Measurements from ENCODE around the gene SYNE1. TPM values are rescaled to one million over a fixed set of nuclear protein-coding genes. Genes with fewer than 3 reads are reported as not detected.
"Not testable (repeated sequence)": the region's sequence is repeated elsewhere in the genome, so short reads cannot be mapped to it uniquely, and the experiment has no call there.

Gene SYNE1
- polyA plus RNA-seq, 1 experiment: 35.7 TPM

DNA sequence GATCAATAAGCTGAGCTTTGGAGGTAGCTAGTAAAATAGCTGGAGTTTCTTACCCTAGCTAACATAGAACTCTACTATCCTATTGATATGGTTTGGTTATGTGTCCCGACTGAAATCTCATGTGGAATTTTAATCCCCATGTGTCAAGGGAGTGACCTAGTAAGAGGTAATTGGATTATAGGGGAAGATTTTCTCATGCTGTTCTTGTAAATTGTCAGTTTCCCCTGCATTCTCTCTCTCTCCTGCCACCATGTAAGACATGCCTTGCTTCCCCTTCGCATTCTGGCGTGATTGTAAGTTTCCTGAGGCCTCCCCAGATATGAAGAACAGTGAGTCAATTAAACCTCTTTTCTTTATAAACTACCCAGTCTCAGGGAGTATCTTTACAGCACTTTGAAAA, 24.6 kb upstream of the SYNE1 start:
- CTCF ChIA-PET: no interaction called here
- Histone ChIP-seq H3K27ac (ENCODE audit: low read depth, low read length) (no peak overlapping the region), H3K27me3 (ENCODE audit: control insufficient read depth, insufficient read depth, low read length) (no peaks in the 10 kb centered on the region), H3K4me3 (ENCODE audit: low read depth, low read length) (no peak overlapping the region), H3K9me3 (ENCODE audit: control insufficient read depth, insufficient read depth, low read length) (no peaks in the 10 kb centered on the region)
- POLR2A ChIA-PET: no interaction called here
- no peak for DNase-seq (ENCODE audit: low read depth, low spot score)
- TF ChIP-seq CTCF (IDR thresholded peaks at IDR 0.05; ENCODE audit: low read depth, low read length): no peak

GRCh38 chr6:152651986-152652385, 14.8 kb upstream of the SYNE1 start:
- DNase-seq (ENCODE audit: low read depth, low spot score): no peak
- TF ChIP-seq CTCF (IDR thresholded peaks at IDR 0.05; ENCODE audit: low read depth, low read length): no peak
- no peaks in the 10 kb centered on the region for H3K9me3 ChIP-seq (ENCODE audit: control insufficient read depth, insufficient read depth, low read length)
- H3K27ac ChIP-seq (ENCODE audit: low read depth, low read length): no peak overlapping the region
- ChIA-PET CTCF (interaction anchor here (1.4 kb wide), 1 partner anchor 9 kb away, joined by 3 read pairs; no protein-coding TSS in a partner anchor), POLR2A (no interaction called here)
- H3K27me3 ChIP-seq (ENCODE audit: control insufficient read depth, insufficient read depth, low read length): no peaks in the 10 kb centered on the region
- no peak overlapping the region for H3K4me3 ChIP-seq (ENCODE audit: low read depth, low read length)

DNA sequence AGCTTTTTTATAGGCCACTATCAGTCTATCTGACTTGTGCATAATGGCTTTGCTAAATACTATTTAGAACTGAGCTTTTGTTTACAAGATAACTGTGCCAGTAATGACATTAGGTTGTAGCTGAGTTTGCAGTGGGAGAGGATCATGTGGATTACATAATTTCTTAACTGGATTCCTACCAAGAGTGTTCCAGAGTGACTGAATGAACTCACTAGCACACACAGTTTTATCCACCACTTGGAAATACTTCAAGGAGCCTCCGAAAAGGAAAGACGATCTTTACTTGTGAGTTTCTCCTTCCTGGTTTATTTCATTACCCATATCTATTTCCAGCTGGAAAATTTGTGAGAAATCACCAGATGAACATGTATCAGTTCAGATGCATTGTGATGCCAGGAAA, 10.9 kb upstream of the SYNE1 start:
- Histone ChIP-seq H3K4me3 (ENCODE audit: low read depth, low read length) (no peak overlapping the region), H3K27me3 (ENCODE audit: control insufficient read depth, insufficient read depth, low read length) (no peaks in the 10 kb centered on the region), H3K9me3 (ENCODE audit: control insufficient read depth, insufficient read depth, low read length) (no peaks in the 10 kb centered on the region), H3K27ac (ENCODE audit: low read depth, low read length) (no peak overlapping the region)
- DNase-seq (ENCODE audit: low read depth, low spot score): no peak
- ChIA-PET CTCF (interaction anchor here (0.6 to 2.2 kb wide), 5 partner anchors 9 to 163 kb away, joined by 4 to 7 read pairs (median 4); no protein-coding TSS in a partner anchor), POLR2A (no interaction called here)
- no peak for TF ChIP-seq CTCF (IDR thresholded peaks at IDR 0.05; ENCODE audit: low read depth, low read length)

- H3K4me3 ChIP-seq (ENCODE audit: low read depth, low read length); H3K27ac ChIP-seq (ENCODE audit: low read depth, low read length); DNase-seq (ENCODE audit: low read depth, low spot score); POLR2A ChIA-PET; H3K9me3 ChIP-seq (ENCODE audit: control insufficient read depth, insufficient read depth, low read length); H3K27me3 ChIP-seq (ENCODE audit: control insufficient read depth, insufficient read depth, low read length): not testable (repeated sequence)
- CTCF ChIA-PET: interaction anchor here (0.6 kb wide), 1 partner anchor 754 kb away, joined by 3 read pairs; no protein-coding TSS in a partner anchor
These were observed 9.6 kb upstream of the SYNE1 start for GRCh38 chr6:152646732-152647131.

DNA sequence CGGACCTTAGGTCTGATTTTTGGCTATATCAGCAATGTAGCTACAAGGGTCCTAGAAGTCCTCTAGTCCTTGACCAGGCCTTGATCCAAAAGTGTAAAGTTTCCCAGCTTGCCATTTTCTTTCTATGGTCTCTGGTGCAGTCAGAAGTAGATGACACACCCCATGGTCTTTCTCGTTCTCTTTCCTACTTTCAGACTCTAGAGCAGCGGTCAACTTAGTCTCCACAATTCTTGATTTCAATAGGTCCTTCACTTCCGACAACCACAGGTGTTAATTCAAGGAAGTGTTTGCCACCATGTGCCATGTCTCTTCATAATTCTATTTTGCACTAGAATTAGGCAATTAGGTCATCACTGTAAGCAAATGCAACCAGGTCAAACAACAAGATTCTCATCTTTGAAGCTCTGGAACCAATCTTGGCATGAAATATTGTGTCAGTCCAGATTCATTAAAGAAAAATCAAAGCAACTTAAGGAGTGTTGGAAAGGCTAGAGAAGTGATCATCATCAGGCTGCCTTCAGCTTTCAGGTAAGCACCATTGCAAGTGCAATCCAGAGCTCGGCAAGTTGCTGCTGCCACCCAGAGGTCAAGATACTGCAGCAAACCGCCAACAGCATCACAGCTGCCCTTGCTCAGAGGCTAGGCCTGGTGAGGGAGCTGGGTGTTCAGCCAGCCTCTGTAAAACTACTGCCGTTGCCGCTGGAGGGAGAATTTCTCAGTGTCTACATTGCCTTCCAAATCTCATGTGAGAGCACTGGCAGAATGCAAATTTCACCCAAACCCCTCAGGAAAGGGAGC, 5.6 kb upstream of the SYNE1 start:
- Histone ChIP-seq H3K27me3 (ENCODE audit: control insufficient read depth, insufficient read depth, low read length) (no peaks in the 10 kb centered on the region), H3K9me3 (ENCODE audit: control insufficient read depth, insufficient read depth, low read length) (no peaks in the 10 kb centered on the region), H3K4me3 (ENCODE audit: low read depth, low read length) (no peak overlapping the region), H3K27ac (ENCODE audit: low read depth, low read length) (no peak overlapping the region)
- DNase-seq (ENCODE audit: low read depth, low spot score): no peak
- TF ChIP-seq CTCF (IDR thresholded peaks at IDR 0.05; ENCODE audit: low read depth, low read length): peak; percentile 57
- ChIA-PET CTCF (interaction anchor here (0.7 to 2.5 kb wide), 16 partner anchors 9 to 190 kb away, joined by 3 to 24 read pairs (median 3); no protein-coding TSS in a partner anchor), POLR2A (no interaction called here)
